SK-N-SH (cell line): ENCODE results near the gene ANAPC16. TPM values are rescaled to one million over a fixed set of nuclear protein-coding genes. Genes with fewer than 3 reads are reported as not detected.

Experiments used
- CTCF ChIA-PET: fragments of 300-600, 350-600 bp; formaldehyde crosslinking; extraction: SDS; loops from one replicate; lab custom pipeline; 2021; lab: Yijun Ruan, JAX
- POLR2A ChIA-PET: fragments of 350-600 bp; sonication (Branson Sonifier 250); formaldehyde crosslinking; extraction: SDS; loops from one replicate; lab custom pipeline; 2020; ENCODE audit warnings: antibody characterized with exemption, inconsistent platforms; lab: Yijun Ruan, JAX
- DNase-seq: peaks from one replicate; pipeline ENCODE4 v3.0.0; 2012
- H2AFZ ChIP-seq: fragments of 200-600 bp; sonication (generic); 2 replicates; pipeline ENCODE4 v1.8.1; 2016; ENCODE audit warnings: antibody characterized with exemption, mild to moderate bottlenecking, low read depth
- H3F3A ChIP-seq: fragments of 200-600 bp; sonication (generic); replicated peaks from 2 replicates; pipeline ENCODE3; 2016; ENCODE audit warnings: antibody characterized with exemption, mild to moderate bottlenecking; ENCODE audit not compliant: insufficient read depth
- H3K27ac ChIP-seq, 2 experiments: fragments of 200-500 bp in 1 of 2; fragments of 200-600 bp in 1 of 2; sonication (Bioruptor generic) in 1 of 2; sonication (generic), shearing (Covaris generic) in 1 of 2; 2 replicates each; pipeline versions ENCODE4 v1.5.1 to v1.6.1; 2014 to 2016; ENCODE audit warnings: low read depth in 2 of 2, inconsistent platforms in 1 of 2, low read length in 1 of 2, mild to moderate bottlenecking in 1 of 2, mixed read lengths in 1 of 2
- H3K27me3 ChIP-seq: fragments of 200-600 bp; sonication (generic), shearing (Covaris generic); 2 replicates; pipeline ENCODE4 v1.6.1; 2016; ENCODE audit warnings: mixed run types; ENCODE audit not compliant: insufficient read depth
- H3K36me3 ChIP-seq, 2 experiments: fragments of 200-500 bp in 1 of 2; fragments of 200-600 bp in 1 of 2; sonication (Bioruptor generic) in 1 of 2; sonication (generic) in 1 of 2; replicated peaks in 1 of 2; 2 replicates each; pipeline versions ENCODE3 to v1.5.1; 2014 to 2016; ENCODE audit warnings: low read length in 1 of 2, mild to moderate bottlenecking in 1 of 2; ENCODE audit not compliant: insufficient read depth in 2 of 2, control insufficient read depth in 1 of 2
- H3K4me1 ChIP-seq, 2 experiments: fragments of 200-500 bp in 1 of 2; fragments of 200-600 bp in 1 of 2; sonication (Bioruptor generic) in 1 of 2; sonication (generic), shearing (Covaris generic) in 1 of 2; 2 replicates each; pipeline versions ENCODE4 v1.5.1 to v1.6.1; 2014 to 2016; ENCODE audit warnings: low read depth in 1 of 2, low read length in 1 of 2, mixed run types in 1 of 2; ENCODE audit not compliant: insufficient read depth in 2 of 2, control insufficient read depth in 1 of 2
- H3K4me2 ChIP-seq: fragments of 200-600 bp; sonication (generic), shearing (Covaris generic); 2 replicates; pipeline ENCODE4 v1.6.1; 2017; ENCODE audit warnings: mixed run types
- H3K4me3 ChIP-seq, 2 experiments: fragments of 200-500 bp in 1 of 2; fragments of 200-600 bp in 1 of 2; sonication (Bioruptor generic) in 1 of 2; sonication (generic), shearing (Covaris generic) in 1 of 2; 2 replicates each; pipeline versions ENCODE4 v1.5.1 to v1.8.1; 2014 to 2016; ENCODE audit warnings: low read depth in 2 of 2, inconsistent platforms in 1 of 2, low read length in 1 of 2, mild to moderate bottlenecking in 1 of 2, mixed read lengths in 1 of 2, moderate library complexity in 1 of 2
- H3K79me2 ChIP-seq: fragments of 200-600 bp; sonication (generic); 2 replicates; pipeline ENCODE4 v1.8.1; 2017; ENCODE audit warnings: mild to moderate bottlenecking; ENCODE audit not compliant: insufficient read depth
- H3K9ac ChIP-seq: fragments of 200-600 bp; sonication (generic); 2 replicates; pipeline ENCODE4 v1.6.1; 2017; ENCODE audit warnings: mixed run types
- H3K9me2 ChIP-seq: fragments of 200-600 bp; sonication (generic); 2 replicates; pipeline ENCODE4 v1.6.1; 2017; ENCODE audit warnings: mixed run types
- H3K9me3 ChIP-seq: fragments of 200-600 bp; sonication (generic); 2 replicates; pipeline ENCODE4 v1.6.1; 2017; ENCODE audit warnings: mixed run types, mild to moderate bottlenecking, moderate library complexity
- H4K20me1 ChIP-seq: fragments of 200-600 bp; sonication (generic); 2 replicates; pipeline ENCODE4 v1.6.1; 2017; ENCODE audit warnings: mild to moderate bottlenecking, mixed run types; ENCODE audit not compliant: insufficient read depth
- CHD2 ChIP-seq: fragments of 150-350 bp; IDR thresholded peaks from 2 replicates; pipeline ENCODE4 v1.6.1; 2018; ENCODE audit warnings: low read length; ENCODE audit not compliant: partially characterized antibody
- CTCF ChIP-seq: fragments of 200-600 bp; sonication (generic); IDR thresholded peaks from 2 replicates; pipeline ENCODE4 v1.6.1; 2017; ENCODE audit warnings: antibody characterized with exemption, mild to moderate bottlenecking, moderate library complexity
- ELF1 ChIP-seq: IDR thresholded peaks from 2 replicates; pipeline ENCODE4 v1.4.0; 2012
- EP300 ChIP-seq, 2 experiments: IDR thresholded peaks; 2 replicates each; pipeline versions ENCODE4 v1.4.0 to v1.6.1; 2012; ENCODE audit warnings: borderline replicate concordance in 1 of 2, low read depth in 1 of 2, low read length in 1 of 2
- EZH2phosphoT487 ChIP-seq: fragments of 200-600 bp; sonication (generic); IDR thresholded peaks from 2 replicates; pipeline ENCODE4 v1.6.1; 2017; ENCODE audit warnings: low read depth, mixed run types, mild to moderate bottlenecking, antibody characterized with exemption, moderate library complexity, borderline replicate concordance
- GABPA ChIP-seq: IDR thresholded peaks from 2 replicates; pipeline ENCODE4 v1.4.0; 2012; ENCODE audit warnings: low read depth, mild to moderate bottlenecking
- IRF3 ChIP-seq: fragments of 150-350 bp; IDR thresholded peaks from 2 replicates; pipeline ENCODE4 v1.6.1; 2016; ENCODE audit warnings: mild to moderate bottlenecking, low read depth, low read length
- MEF2A ChIP-seq: IDR thresholded peaks from 2 replicates; pipeline ENCODE4 v1.4.0; 2012; ENCODE audit warnings: low read depth, borderline replicate concordance
- NFIC ChIP-seq: IDR thresholded peaks from 2 replicates; pipeline ENCODE4 v1.4.0; 2012; ENCODE audit warnings: borderline replicate concordance
- POLR2AphosphoS5 ChIP-seq: IDR thresholded peaks from 2 replicates; pipeline ENCODE4 v1.6.1; 2012; ENCODE audit warnings: low read depth, low read length
- RAD21 ChIP-seq: IDR thresholded peaks from 2 replicates; pipeline ENCODE4 v1.6.1; 2012; ENCODE audit warnings: mild to moderate bottlenecking, low read length
- RCOR1 ChIP-seq: fragments of 150-350 bp; IDR thresholded peaks from 2 replicates; pipeline ENCODE4 v1.6.1; 2017; ENCODE audit warnings: antibody characterized with exemption, low read length
- RXRA ChIP-seq: IDR thresholded peaks from 2 replicates; pipeline ENCODE4 v1.4.0; 2012; ENCODE audit warnings: low read depth, mild to moderate bottlenecking, borderline replicate concordance
- TAF1 ChIP-seq: IDR thresholded peaks from 2 replicates; pipeline ENCODE4 v1.6.1; 2012; ENCODE audit warnings: low read depth, mild to moderate bottlenecking, low read length, moderate library complexity, borderline replicate concordance
- TCF12 ChIP-seq: IDR thresholded peaks from 2 replicates; pipeline ENCODE4 v1.4.0; 2012
- TEAD4 ChIP-seq: IDR thresholded peaks from 2 replicates; pipeline ENCODE4 v1.4.0; 2012; ENCODE audit warnings: mild to moderate bottlenecking, borderline replicate concordance; ENCODE audit not compliant: insufficient read depth
- USF2 ChIP-seq: fragments of 150-350 bp; IDR thresholded peaks from 2 replicates; pipeline ENCODE4 v1.6.1; 2017; ENCODE audit warnings: antibody characterized with exemption, low read length, low read depth, borderline replicate concordance
- WGBS: methylation state at CpG from one replicate; pipeline ENCODE4 v1.1.6; 2017; ENCODE audit warnings: low lambda C conversion rate; 5-methylcytosine and 5-hydroxymethylcytosine counted together
- polyA plus RNA-seq, 3 experiments: library from polyadenylated mRNA; depleted of rRNA; stranded (reverse); fragments of >200 nt; gene quantifications; 2 replicates each; pipeline ENCODE4 v1.2.3, GENCODE V29; 2012
- TF ChIP-seq, protein P1 (sequence below): IDR thresholded peaks from 2 replicates; pipeline ENCODE4 v1.4.0; 2012; ENCODE audit warnings: low read depth

The ANAPC16 gene
- polyA plus RNA-seq, 1 of the 3 experiments (the other 2 are of a cell fraction): 45.2 TPM

- Histone ChIP-seq H3F3A (peaks cover 4% of the 10 kb centered on the region), H3K9me2 (no peaks in the 10 kb centered on the region), H3K9me3 (no peaks in the 10 kb centered on the region), H2AFZ (no peak overlapping the region; the same call in 1 of the 2 replicates), H3K4me1 (peaks cover 6 to 17% of the 10 kb centered on the region in 2 experiments; a peak in 1 of 4 replicates), H4K20me1 (no peaks in the 10 kb centered on the region), H3K4me3 (no peak overlapping the region), H3K4me2 (no peak overlapping the region), H3K27me3 (no peaks in the 10 kb centered on the region), H3K79me2 (no peaks in the 10 kb centered on the region), H3K27ac (peak overlapping the region in 1 of 2 experiments; percentile 30; a peak in 1 of 4 replicates), H3K9ac (no peak overlapping the region), H3K36me3 (no peaks in the 10 kb centered on the region)
- ChIA-PET POLR2A (no interaction called here), CTCF (interaction anchor here (1.0 kb wide), 1 partner anchor 9 kb away, joined by 4 read pairs; no protein-coding TSS in a partner anchor)
- DNase-seq: no peak
- TF ChIP-seq, protein P1, sequence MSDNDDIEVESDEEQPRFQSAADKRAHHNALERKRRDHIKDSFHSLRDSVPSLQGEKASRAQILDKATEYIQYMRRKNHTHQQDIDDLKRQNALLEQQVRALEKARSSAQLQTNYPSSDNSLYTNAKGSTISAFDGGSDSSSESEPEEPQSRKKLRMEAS: no peak
- TF ChIP-seq RAD21: peak; percentile 42
- no peak for TF ChIP-seq CHD2
- TF ChIP-seq RCOR1: no peak
- TF ChIP-seq TEAD4: no peak
- TF ChIP-seq RXRA: no peak
- TF ChIP-seq USF2: no peak
- no peak for TF ChIP-seq TCF12
- no peak for TF ChIP-seq ELF1
- no peak for TF ChIP-seq POLR2AphosphoS5
- TF ChIP-seq CTCF: no peak; the same call in 1 of the 2 replicates
- no peak for TF ChIP-seq EP300 (IDR thresholded peaks at IDR 0.05; ENCODE audit: borderline replicate concordance in 1 of 2, low read depth in 1 of 2, low read length in 1 of 2)
- 0 out of 2 replicates have a peak, but pooled peaks have one; percentile 31 for TF ChIP-seq NFIC
- TF ChIP-seq GABPA: no peak
- TF ChIP-seq TAF1: no peak
- no peak for TF ChIP-seq IRF3
- no peak for TF ChIP-seq MEF2A
- TF ChIP-seq EZH2phosphoT487: no peak
- 83% methylated on average over 11 of the region's 11 CpGs for WGBS
Measured at GRCh38 chr10:72243822-72244437, 28.1 kb downstream of the ANAPC16 start.
